GM19467 (cell line): ENCODE measurements around the gene CALB2.
A peak's percentile ranks its signal among the peaks of the same experiment; 100 is the strongest.
"Not testable (repeated sequence)": the region's sequence is repeated elsewhere in the genome, so short reads cannot be mapped to it uniquely, and the experiment has no call there.

Experiments
- ATAC-seq: cut with Tn5 transposase; IDR thresholded peaks from one replicate; pipeline ENCODE4 v1.9.1; 2021; ENCODE audit warnings: mild to moderate bottlenecking, moderate library complexity; ENCODE audit not compliant: unreplicated experiment

Gene CALB2

DNA sequence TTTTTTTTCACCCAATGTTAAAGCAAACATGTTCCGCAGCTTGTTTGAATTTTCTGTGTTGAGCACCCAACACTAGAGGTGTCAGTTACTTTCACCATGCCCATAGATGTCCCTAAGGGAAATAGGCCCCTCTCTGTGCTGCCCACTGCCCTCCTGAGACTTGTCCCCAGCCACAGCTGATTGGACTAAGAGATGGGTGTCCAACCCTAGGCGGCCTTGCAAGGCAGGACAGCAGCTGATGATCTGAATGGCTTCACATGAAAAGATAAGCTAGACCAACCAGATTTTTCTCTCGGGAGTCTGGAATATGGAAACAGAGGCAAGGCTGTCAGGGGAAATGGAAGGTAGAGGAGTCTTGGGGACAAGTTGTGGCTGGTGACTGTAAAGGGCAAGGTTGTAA lies 6.1 kb upstream of the CALB2 start:
- no peak for ATAC-seq

DNA sequence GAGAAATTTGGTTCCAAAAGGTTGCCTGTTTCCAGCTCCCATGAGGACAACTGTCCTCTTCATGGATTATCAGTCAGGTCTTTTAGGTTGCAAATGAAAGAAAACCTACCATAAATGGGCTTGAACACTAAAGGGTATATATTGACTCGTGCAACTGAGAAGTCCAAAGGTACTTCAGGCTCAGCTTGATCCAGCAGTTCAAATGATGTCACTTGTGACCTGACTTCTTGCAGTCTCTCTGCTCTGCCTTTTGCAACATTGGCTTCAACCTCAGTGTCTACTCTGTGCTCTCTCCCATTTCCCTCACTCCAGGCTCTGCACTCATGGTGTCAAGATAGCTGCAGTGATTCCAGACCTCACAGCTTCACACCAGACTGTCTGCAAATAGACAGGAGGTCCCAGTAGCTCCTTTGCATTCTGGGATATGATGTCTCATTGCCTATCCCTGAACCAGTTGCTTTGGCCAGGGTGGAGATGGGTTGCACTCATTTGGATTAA lies 5.5 kb upstream of the CALB2 start:
- no peak for ATAC-seq

DNA sequence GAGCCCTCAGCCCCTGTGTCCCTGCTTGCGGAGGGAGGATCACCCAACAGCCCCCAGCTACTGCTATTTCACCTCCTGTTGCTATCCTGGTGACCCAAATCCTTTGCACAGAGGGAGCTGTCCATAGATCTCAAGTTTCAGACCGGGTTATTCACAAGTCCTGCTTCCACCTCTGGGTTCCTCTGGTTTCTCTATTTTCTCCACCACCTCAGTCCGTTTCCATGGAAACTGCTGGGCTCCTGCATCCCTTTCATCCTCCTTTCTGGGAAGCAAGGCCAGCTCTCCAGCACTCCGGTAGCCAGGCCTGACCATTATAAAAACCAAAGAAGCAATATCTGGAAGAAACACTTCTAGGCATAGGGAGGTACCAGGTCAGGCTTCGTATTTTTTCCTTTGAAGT lies 4.8 kb upstream of the CALB2 start:
- ATAC-seq: no peak

DNA sequence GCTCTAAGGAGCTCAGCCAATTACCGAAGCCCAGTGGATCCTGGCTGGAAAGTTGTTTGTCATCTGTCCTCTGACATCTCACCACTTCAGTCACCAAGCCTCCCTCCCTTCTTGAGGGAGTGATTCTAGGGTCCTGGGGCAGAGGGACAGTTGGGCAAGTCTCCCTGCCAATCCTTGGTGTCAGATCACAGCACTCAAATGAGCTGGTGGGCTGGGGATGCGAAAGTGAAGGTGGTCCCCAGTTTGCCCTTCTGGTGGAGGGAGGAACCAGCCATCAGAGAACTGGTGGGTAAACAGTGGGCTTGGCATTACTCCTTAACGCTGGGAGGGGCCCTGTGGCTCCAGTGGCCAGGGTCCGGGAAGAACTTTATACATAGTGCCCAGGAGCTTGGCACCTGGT lies 4.4 kb upstream of the CALB2 start:
- no peak for ATAC-seq

- no peak for ATAC-seq
These were observed 2.3 kb upstream of the CALB2 start for GRCh38 chr16:71356051-71356740.

DNA sequence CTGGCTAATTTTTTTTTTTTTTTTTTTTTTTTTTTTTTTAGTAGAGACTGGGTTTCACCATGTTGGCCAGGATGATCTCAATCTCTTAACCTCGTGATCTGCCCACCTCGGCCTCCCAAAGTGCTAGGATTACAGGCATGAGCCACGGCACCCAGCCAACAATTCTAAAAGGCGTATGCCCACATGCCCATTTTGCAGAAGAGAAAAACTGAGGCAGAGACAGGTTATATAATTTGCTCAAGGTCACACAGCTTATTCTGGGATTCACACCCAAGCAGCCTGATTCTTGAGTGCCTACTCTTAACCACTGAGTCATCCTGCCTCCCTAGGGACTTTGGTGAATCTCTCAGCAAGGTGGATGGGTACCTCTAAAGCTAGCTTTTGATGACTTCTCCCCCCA lies 1.6 kb upstream of the CALB2 start:
- ATAC-seq: not testable (repeated sequence)

DNA sequence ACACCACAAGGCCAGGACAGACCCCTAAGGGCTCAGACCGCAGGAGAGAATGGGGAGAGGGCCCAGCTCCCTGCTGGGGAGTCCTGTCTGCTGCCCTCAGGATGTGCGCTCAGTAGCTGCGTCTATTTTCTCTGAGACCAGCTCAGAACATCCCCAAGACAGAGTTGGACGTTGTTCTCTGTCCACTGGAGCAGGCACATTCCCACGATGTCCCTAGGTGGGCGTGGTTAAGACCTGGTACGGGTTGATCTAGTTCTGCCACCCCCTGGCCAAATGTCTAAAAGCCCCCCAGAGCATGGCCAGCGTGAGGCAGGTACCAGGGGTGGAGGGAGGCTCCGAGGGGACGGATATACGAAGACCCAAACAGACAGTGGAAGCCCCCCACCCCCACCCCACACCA lies 842 bp upstream of the CALB2 start:
- no peak for ATAC-seq

DNA sequence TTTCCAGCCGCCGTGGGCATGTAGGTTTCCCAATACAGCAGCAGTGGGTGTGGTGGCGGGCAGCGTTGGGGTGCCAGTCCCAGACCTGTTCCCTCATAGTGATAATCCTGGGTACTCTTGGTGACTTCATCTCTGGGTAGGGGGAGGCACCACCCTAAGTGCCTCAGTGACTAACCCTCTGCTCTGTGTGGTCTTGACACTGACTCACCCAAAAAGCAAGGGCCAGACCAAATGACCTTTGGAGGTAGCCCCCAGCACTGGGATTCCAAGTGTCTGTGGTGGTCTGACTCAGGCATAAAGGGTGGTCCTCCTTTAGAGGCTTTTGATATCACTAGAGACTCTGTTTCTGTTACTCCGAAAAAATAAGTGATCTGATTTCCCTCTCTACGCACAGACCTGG lies 908 bp downstream of the CALB2 start:
- no peak for ATAC-seq

DNA sequence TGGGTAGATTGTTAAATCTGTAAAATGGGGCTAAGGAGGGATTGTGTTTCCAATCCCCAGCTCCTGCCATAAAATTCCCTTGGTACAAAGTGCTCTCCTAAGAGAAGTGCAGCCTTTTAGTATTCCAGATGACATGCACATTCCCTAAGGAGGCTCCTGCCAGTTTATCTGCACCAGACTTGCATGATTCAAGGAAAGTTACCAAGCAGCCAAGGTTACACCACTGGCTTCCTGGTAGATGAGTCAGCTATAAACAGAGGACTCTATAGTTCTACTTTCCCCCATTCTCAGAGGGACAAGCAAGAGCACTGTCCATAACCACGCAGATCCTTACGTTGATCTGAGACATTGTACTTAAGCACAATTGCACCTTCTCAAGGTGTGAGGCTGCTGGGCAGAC lies 1.9 kb downstream of the CALB2 start:
- ATAC-seq: no peak

GRCh38 chr16:71364133-71364681 lies 5.7 kb downstream of the CALB2 start:
- no peak for ATAC-seq

DNA sequence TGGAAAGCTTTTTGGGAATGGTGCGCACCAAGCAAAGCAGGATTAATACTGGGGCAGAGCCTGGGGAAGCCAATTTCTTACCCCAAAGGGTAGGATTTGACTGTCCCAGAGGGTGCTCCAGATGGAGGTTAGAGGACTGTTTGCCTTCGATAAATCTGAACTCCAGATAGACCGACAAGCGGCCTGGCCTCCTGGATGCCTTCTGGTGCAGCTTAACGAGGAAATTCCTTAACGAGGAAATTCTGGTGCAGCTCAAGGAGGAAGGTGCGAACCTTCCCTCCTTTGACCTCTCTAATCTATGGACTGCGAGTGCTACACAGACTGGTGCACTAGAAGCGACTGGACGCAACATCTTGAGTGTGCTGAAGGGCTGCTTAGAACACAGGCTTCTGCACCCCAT lies 6.5 kb downstream of the CALB2 start:
- ATAC-seq: no peak

DNA sequence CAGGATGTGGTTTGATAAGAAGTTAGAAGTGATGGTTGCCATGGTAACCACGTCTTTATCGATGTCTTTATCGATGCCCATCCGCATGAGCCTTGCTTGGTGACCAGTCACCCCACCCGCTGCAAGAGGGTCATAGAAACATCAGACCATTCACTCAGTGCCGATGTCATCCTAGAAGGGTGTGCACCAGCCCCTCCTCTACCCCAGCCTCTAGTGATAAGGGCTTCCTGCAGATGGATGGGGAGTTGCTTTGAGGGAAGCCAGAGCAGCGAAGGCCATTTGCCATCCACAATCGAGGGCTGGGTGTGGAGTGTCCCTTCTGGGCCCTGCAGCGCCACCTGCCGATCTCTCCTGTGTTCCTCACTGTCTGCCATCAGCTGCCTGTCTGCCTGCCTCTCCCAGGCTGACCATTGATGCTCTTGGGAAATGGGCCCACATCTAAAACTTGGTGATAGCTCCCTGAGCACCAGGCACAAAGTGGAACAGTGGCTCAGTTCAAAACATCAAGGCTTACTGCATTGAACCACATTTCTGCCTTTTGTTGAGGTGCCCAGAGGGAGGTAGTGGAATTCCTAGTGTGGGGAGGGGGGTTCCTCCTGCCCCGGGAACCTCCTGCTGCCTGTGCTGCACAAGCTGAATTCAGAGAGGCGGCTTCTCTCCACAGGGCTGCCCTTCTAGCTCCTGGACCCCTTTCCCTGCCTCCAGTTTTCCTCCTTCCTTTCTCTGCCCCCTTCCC lies 8.9 kb downstream of the CALB2 start:
- ATAC-seq: peak; percentile 66

- no peak for ATAC-seq
These were observed 10.4 kb downstream of the CALB2 start for GRCh38 chr16:71368958-71369357.

- ATAC-seq: no peak
These were observed 11.0 kb downstream of the CALB2 start for GRCh38 chr16:71369494-71369893.

GRCh38 chr16:71371237-71371636 lies 12.7 kb downstream of the CALB2 start:
- ATAC-seq: no peak

- no peak for ATAC-seq
These were observed 14.6 kb downstream of the CALB2 start for GRCh38 chr16:71373073-71373472.

DNA sequence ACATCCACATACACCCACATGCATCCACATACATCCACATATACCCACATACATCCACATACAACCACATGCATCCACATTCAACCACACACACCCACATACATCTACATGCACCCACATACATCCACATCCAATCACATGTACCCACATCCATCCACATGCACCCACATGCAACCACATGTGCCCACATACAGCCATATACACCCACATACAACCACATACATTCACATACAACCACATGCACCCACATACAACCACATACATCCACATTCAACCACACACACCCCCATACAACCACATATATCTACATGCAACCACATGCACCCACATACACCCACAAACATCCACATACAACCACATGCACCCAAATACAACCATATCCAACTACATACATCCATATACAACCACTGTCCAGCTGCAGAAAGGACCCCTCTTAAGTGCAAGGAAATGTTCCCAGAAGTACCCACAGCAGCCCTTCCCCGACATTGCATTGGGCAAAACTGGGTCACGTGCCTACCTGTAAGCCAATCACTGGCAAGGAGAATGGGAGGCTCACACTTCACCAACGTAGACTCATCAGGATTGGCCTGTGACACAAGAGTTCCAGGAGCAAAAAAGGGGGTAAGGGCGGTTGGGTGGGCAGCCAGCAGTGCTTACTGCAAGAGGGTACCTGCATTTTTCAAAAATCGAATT lies 18.1 kb downstream of the CALB2 start:
- ATAC-seq: no peak

DNA sequence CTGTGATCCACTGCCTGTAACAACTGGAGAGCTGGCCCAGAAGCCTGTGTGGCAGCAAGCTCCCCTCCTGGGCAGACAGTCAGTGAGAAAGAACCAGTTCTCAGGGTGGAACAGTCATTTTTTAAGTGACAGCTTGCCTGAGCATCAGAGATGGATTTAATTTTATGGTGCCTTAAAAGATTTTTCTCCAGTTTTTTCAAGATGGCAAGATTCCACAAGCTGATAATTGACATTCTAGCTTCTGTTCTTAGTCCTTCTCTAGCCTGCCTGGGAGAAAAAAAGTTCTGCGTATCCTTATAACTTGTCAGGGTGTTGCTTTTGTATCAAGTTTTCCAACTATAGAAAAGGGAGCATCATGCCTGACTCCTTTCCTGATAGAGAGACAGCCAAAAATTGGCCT lies 21.2 kb downstream of the CALB2 start:
- no peak for ATAC-seq

DNA sequence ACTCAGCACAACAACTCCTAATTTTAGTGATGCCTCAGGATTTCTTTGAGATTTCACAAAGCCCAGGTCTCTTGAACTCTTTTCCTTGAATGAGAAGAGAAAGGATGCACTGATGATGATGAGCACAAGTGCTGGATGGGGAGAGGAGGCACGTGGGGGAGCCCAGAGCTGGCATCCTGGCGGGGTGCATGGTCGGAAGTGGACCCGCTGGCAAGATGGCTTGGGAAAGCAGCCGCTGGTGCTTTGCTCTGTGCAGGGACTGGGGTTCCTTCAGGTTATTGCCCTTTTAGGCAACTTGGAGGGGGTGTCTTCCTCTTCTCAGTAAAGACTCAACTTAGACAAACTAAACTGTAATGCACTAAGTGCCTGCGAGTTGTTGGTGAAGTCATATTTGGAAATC lies 22.3 kb downstream of the CALB2 start:
- ATAC-seq: no peak

- ATAC-seq: no peak
These were observed 24.7 kb downstream of the CALB2 start for GRCh38 chr16:71383054-71383773.
